Stromal cell of bone marrow (primary cell): Measurements from ENCODE around the gene PANK2.
"Not testable (repeated sequence)": the region's sequence is repeated elsewhere in the genome, so short reads cannot be mapped to it uniquely, and the experiment has no call there.

Experiments used
- DNase-seq: peaks from one replicate; pipeline ENCODE4 v3.0.0-alpha.2; 2012; ENCODE audit warnings: low read depth

PANK2 gene

GRCh38 chr20:3901706-3902440, 12.7 kb downstream of the PANK2 start:
- no peak for DNase-seq

GRCh38 chr20:3902446-3902845, 13.3 kb downstream of the PANK2 start:
- DNase-seq, result no peak

- no peak for DNase-seq
These were observed 15.0 kb downstream of the PANK2 start for GRCh38 chr20:3904224-3904623.

GRCh38 chr20:3904857-3905256, 15.7 kb downstream of the PANK2 start:
- no peak for DNase-seq

DNA sequence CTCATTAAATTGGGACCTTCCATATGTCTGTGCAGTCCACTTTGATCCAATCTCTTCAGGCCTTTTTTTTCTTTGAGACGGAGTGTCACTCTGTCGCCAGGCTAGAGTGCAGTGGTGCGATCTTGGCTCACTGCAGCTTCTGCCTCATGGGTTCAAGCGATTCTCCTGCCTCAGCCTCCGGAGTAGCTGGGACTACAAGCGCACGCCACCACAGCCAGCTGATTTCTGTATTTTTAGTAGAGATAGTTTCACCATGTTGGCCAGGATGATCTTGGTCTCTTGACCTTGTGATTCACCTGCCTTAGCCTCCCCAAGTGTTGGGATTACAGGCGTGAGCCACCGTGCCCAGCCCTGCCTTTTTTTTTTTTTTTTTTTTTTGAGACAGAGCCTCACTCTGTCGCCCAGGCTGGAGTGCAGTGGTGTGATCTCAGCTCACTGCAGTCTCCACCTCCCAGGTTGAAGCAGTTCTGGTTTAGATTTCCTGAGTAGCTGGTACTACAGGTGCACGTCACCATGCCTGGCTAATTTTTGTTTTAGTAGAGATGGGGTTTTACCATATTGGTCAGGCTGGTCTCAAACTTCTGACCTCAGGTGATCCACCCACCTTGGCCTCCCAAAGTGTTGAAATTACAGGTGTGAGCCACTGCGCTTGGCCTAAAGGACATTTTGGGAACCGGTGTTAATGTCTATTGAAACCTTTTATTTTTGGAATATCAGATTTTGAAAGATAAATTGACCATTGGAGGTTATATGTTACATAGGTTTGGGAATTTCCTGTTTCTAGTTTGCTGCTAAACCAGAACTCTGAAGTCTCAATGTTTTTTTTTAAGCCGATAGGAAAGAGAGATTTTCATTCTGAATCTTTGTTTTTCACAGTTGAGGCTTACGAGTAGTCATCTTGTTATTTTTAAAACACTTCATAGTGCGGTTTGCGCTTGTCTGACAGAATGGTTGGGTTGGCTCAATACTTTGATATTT, 17.8 kb downstream of the PANK2 start:
- DNase-seq, result not testable (repeated sequence)

DNA sequence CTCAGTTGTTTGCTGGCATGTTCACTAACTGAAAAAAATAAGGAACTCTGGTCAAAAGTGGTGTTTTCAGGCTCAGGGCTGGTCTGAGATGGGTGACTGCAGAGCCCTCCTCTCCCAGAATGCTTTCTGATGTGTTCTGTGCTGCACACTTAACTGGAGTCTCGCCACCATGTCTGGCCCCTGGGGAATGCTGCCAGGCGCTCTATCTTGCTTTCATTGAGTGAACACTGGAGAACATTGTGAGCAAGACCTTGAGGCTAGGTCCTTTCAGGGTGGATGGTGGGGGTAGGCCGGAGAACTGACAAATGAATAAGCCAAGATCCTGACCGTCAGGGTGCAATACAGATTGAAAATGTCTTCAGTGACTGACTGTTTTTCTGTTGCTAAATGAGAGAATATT, 19.5 kb downstream of the PANK2 start:
- no peak for DNase-seq

- no peak for DNase-seq
These were observed 20.8 kb downstream of the PANK2 start for GRCh38 chr20:3909952-3910366.

- no peak for DNase-seq
These were observed 21.7 kb downstream of the PANK2 start for GRCh38 chr20:3910853-3911252.

DNA sequence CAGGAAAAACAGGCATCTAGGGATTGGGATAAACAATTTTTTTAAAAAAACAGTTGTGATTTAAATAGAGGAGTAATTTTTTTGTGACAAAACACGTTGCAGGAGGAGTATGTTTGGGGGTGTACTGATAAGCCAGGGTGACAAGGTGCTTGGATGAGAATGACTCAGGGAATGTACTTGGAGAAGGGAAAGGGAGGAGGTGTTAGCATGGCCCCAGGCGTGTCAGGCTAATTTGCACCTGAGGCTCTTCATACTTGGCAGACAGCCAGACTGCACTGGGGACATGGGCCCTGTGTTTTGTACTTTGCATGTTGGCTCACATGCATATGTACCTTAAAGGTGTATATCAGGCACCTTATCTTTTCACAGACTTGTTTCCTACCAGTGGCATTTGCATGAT, 22.8 kb downstream of the PANK2 start:
- no peak for DNase-seq

DNA sequence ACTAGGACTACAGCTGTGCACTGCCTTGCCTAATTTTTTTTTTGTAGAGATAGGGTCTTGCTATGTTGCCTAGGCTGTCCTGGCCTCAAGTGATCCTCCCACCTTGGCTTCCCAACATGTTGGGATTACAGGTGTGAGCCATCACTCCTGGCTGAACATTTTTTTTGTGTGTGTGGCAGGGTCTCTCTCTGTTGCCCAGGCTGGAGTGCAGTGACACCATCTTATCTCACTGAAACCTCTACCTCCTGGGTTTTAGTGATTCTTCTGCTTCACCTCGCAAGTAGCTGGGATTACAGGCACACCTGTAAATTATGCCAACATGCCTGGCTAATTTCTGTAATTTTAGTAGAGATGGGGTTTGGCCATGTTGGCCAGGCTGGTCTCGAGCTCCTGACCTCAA, 25.3 kb downstream of the PANK2 start:
- no peak for DNase-seq

DNA sequence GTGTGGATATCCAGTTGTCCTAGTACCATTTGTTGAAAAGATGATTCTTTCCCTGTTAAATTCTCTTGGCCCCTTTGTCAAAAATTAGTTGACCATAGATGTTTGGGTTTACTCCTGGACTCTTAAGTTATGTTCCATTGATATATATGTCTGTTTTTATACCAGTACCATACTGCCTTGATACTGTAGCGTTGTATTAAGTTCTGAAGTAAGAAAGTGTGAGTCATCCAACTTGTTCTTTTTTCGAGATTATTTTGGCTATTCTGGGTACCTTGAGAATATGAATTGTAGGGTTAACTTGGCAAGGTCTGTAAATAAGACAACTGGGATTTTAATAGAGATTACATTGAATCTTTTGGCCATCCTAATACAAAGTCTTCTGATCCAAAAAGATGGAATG, 26.5 kb downstream of the PANK2 start:
- no peak for DNase-seq

- DNase-seq, result no peak
These were observed 27.2 kb downstream of the PANK2 start for GRCh38 chr20:3916364-3916763.

- DNase-seq, result no peak
These were observed 30.2 kb downstream of the PANK2 start for GRCh38 chr20:3919352-3919751.

DNA sequence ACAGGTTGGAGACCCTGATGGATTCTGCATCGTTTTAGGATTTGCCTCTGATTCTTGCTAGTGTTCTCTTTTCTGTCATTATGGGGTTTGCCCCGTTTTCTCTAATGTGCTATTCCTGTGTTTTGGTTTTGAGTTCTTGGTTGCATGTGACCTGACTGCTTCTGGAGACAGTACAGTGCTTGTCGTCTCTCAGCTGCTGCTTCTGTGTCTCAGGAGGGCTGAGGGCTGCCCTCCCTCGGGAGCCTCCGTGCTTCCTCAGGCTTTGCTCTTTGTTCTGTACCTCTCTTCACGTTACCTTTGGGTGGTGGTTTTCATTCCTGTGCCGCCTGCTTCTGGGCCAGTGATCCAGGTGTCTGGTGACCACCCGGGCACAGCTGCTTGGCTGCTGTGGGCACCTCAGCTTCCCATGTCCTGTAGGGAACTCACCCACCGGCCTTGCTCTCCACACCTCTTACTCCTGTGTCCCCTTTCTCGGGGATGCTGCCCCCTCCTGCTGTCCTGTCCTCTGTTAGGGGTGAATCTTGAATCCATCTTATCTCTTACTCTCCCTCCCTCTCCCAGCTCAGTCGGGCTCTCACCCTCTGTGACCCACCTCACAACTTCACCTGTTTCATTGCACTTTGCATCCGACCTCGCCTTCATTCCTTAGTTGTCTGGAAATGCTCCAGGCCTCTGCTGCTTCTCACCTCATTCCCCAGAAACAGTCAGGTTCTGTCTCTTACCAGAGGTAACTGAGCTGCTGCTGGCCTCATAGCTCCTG, 33.2 kb downstream of the PANK2 start:
- no peak for DNase-seq

DNA sequence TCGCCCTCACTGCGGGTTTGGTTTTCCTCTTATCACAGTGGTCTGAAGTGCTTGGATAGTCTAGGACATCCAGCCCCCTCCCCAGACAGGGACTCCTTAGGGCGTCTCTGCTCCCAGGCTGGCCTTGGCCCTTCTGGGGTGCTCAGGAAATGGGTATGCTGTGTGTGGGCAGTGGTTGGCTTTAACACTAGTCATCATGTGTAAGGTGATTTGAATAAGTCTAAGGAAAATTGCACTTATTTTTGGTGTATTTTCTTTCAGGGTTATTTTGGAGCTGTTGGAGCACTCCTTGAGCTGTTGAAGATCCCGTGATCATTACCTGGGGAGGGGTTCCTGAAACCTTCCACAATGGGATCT, 33.8 kb downstream of the PANK2 start:
- DNase-seq, result no peak

DNA sequence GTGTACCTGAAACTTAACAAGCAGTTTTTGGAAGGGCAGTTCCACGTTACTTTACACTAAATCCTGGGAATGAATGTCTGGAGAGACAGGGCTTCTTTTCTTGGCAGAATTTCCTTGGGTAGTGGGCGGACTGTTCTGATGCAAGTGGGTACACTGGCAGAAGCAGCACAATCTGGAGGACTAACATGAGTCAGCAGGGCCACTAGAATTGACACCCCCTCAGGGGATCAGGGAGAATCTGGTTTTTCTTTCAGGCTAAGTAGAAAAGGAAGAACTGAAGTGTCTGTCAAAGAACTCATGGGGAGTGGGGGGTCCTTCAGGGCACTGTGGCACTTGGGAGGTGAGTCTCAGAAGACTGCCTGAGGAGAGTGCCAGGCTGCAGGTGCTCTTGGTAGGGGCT, 34.6 kb downstream of the PANK2 start:
- no peak for DNase-seq

DNA sequence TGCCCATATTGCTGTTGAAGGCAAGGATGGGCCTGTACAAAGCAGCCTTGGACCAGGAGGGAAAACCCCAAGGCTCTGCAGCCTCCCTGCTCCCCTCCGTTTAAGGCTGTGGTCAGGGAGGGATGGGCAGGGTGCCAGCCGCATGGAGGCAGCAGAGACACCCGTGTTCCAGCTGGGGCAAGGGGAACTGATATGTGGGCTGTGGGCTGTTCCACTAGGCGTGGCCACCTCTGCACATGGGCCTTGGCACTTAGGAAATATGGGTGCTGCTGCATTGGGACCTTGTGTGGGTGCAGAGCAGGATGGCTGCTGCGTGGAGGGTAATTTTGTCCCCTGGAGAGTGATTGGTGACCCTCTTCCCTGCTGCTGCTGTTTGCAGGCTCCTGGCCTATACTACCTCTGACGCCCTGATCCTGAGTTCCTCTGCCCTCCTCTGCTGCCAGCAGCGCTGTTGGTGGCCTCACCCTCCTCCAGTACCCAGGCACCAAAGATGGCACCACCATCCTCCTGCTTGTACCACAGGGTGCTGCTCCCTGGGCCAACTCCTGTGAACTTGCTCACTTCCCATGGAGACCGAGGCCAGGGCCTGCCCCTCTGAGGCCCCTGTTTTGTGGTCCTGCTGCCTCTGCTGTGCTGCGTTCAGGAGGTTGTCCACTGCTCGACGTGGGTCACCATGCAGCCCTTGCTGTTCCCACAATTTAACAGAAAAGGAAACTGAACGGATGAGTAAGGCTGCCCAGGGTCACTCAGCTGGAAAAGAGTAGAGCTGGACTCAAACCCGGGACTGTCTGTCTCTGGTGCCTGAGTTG, 35.3 kb downstream of the PANK2 start:
- DNase-seq, result no peak

- no peak for DNase-seq
These were observed 36.0 kb downstream of the PANK2 start for GRCh38 chr20:3925113-3925695.

DNA sequence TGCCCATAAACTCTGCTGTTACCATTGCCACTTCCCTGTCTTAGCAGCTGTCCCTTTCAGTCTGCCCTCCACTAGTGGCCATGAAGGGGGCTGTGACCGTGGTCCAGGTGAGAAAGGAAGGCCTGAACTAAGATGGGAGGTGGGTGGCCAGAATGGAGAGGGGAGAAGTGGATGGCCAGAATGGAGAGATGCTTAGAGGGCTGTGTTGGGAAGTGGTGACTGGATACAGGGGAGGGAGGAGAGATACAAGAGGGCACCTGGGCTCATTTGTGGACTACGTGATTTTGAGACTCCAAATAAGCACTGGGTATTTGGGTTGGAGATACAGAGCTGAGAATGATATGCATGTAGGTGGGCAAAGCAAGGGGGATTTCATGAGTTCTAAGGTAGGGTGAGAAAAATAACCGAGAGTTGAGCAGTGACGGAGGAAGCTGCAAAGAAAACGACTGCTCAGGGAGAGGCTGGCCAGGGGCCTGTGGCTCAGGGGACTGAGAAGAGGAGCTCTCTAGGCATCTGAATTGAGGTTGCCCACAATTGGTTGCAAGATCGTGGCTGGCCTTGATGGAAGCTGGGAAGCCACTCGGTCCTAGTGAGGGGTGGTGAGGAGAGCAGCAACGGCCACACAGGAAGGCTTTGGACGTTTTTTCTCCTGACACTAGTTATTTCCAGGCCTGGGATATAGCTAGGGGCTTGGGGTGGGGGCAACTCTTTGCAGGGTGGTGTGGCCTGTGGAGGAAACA, 36.9 kb downstream of the PANK2 start:
- DNase-seq, result no peak

- DNase-seq, result no peak
These were observed 38.5 kb downstream of the PANK2 start for GRCh38 chr20:3927486-3928291.
